Right renal pelvis (tissue), 4 donors: Measurements from ENCODE around the gene SPEM2. TPM values are rescaled to one million over a fixed set of nuclear protein-coding genes. Genes with fewer than 3 reads are reported as not detected.
"Not testable (repeated sequence)": the region's sequence is repeated elsewhere in the genome, so short reads cannot be mapped to it uniquely, and the experiment has no call there.

Experiments
- DNase-seq, 4 donors: peaks; one replicate each; pipeline ENCODE4 v3.0.0-alpha.2; 2013; ENCODE audit warnings: low read depth in 4 of 4, low spot score in 3 of 4, missing footprints in 1 of 4
- polyA plus RNA-seq, 4 donors: library from polyadenylated mRNA; unstranded; fragments of 120-200 nt; gene quantifications; one replicate each; pipeline ENCODE4 v1.2.1, GENCODE V29; 2013; ENCODE audit not compliant: insufficient read length in 4 of 4

SPEM2 gene
- polyA plus RNA-seq, 4 donors: 0.12 TPM; not detected in 2

DNA sequence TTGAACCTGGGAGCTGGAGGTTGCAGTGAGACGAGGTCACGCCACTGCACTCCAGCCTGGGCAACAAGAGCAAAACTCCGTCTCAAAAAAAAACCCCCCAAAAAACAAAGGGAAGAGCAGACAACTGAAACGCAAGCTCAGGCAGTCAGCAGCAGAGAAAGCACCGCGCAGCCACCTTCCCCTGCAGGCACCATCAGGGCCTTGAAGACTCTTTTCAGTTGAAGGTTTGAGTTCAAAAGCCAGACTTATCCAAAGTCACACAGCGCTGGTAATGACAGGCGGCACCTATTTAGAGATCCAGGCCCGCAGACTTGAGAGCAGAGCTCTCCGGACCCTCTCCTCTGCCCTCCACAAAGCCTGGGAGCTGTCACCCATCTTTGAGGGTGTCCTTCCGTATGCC, 42.9 kb downstream of the SPEM2 start:
- DNase-seq: no peak

DNA sequence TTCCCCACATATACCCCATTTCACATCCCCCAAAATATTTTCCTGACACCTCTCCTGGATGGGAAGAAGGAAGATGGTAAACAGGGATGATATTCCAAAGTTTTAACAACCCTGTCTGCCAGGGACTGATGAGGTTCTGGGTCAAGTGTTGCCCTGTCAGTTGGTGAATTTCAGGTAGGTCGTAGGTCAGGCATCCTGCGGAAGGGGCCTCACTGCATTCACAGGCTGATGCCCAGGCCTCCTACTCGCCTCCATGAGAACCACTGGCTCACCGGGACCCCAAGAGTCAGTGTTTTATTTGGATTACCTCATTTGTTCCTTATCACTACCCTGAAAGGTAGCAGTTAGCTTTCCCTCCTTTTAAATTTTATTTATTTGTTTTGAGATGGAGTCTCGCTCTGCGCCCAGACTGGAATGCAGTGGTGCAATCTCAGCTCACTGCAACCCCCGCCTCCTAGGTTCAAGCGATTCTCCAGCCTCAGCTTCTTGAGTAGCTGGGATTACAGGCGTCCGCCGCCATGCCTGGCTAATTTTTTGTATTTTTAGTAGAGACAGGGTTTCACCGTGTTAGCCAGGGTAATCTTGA, 43.5 kb downstream of the SPEM2 start:
- DNase-seq: no peak

DNA sequence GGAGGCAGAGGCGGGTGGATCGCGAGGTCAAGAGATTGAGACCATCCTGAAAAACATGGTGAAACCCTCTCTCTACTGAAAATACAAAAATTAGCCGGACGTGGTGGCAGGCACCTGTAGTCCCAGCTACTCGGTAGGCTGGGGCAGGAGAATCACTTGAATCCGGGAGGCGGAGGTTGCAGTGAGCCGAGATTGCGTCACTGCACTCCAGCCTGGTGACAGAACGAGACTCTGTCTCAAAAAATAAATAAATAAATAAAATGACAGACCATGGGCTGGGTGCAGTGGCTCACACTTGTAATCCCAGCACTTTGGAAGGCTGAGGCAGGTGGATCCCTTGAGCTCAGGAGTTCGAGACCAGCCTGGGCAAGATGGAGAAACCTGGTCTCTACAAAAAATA, 44.4 kb downstream of the SPEM2 start:
- DNase-seq: not testable (repeated sequence)

DNA sequence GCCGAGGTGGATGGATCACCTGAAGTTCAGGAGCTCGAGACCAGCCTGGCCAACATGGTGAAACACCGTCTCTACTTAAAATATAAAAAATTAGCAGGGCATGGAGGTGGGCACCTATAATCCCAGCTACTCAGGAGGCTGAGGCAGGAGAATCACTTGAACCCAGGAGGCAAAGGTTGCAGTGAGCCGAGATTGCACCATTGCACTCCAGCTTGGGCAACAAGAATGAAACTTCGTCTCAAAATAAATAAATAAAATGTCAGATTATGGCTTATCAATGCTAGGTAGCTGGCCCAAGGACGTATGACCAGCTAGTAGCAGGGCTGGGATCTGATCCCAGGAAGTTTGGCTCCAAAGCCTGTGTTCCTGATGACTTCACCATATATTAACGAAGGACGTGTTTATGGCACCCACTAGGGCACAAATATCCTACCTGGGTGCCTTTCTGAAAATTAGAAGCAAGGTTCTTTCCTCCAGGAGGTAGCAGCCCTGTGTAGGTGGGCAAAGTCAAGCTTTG, 45.1 kb downstream of the SPEM2 start:
- not testable (repeated sequence) for DNase-seq

DNA sequence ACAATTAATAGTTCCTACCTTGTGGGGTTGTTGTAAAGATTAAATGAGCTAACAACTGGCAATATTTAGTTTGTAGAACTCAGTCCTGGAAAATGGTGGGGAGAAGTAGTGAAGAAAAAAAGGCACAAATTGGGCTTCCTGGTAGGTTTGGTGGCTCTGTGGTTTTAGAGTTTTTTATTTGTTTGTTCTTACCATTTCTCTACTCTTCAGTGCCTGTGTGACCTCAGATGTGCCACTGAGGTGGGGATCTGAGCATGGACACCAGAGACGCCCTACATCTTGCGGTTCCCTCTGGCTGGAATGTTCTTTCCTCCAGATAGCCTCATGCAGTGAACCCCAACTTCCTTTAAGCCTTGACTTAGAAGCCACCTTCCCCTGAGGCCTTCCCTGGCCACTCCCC, 46.3 kb downstream of the SPEM2 start:
- no peak for DNase-seq

DNA sequence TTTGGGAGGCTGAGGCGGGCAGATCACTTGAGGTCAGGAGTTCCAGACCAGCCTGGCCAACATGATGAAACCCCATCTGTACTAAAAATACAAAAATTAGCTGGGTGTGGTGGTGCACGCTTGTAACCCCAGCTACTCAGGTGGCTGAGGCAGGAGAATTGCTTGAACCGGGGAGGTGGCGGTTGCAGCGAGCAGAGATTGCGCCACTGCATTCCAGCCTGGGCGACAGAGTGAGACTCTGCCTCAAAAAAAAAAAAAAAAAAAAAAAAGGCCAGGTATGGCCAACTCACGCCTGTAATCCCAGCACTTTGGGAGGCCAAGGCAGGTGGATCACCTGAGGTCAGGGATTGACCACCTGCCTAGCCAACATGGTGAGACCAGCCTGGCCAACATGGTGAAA, 49.4 kb downstream of the SPEM2 start:
- DNase-seq: not testable (repeated sequence)

DNA sequence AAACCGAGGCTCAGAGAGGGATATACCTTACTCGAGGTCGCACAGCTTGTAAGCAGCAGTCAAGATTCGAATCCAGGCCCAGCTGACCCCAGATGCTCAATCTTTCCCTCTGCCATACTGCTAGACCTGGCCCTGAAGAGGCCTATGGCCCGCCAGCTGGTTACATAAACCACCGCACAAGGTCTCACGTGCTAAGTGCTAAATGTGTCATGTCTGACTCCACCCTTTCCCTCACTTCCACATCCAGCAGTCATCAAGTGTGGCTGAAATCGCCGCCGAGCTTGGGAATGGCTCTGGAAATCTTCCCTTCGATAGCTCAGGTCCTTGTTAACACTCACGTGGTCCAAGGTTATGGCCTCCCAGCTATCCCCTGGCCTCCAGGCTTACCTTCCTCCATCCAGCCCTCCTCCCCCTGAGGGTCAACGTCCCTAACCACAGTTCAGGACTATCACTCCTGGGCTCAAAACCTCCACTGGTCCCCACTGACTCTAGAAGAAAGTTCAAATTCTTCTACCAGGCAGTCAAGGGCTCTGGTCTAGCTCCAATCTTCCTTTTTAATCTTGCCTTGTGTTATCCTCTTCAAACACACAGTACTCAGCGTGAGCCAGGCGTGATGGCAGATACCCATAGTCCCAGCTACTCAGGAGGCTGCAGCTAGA, 50.5 kb downstream of the SPEM2 start:
- no peak for DNase-seq

DNA sequence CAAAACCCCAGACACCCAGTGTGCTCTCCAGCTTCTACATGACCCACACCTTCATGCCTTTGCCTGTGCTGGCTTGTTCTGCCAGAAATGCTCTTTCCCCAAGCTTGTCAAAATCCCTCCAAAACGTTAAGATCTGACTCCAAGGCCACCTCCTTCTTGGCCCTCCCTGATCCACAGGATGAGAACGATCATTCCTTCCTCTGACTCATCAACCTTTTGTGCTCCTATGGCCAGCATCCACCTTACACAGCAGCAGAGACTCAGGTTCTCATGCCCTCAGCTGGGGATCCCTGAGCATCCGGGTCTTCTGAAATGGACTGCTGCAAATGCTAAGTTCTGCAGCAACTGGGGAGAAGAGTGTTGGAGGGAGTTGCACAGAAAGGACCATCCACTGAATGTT, 51.1 kb downstream of the SPEM2 start:
- DNase-seq: no peak

DNA sequence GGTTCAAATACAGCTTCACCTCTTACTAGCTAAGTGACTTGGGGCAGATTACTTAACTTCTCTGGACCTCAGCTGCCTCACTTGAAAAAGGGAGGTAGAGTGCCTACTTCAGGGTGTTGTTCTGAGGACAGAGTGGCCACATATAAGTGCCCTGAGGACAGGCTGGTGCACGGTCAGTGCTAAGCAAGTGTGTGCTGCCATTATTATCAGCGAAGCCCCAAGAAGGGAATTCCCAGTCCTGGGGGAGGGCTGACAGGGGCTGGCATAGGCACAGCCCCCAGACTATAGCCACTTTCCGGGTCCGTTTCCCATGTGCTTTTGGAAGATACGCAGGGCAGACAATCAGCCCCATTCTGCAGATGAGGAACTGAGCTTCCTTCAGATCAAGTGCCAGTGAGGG, 51.5 kb downstream of the SPEM2 start:
- no peak for DNase-seq

Other genes starting within 250 kb of the SPEM2 start
- gene ASGR1, start 246.2 kb upstream of the SPEM2 start, polyA plus RNA-seq: 1 to 10 TPM; 4.6 to 8.1 (median 5.2) TPM
- 10 to 100 TPM; 30.3 to 40.3 (median 32.9) TPM for gene DLG4, start 205.8 kb upstream of the SPEM2 start, polyA plus RNA-seq
- 100 to 1,000 TPM; 421 to 519 (median 462) TPM for gene ACADVL, start 205.7 kb upstream of the SPEM2 start, polyA plus RNA-seq
- gene DVL2, start 191.1 kb upstream of the SPEM2 start, polyA plus RNA-seq: 10 to 100 TPM; 49.9 to 65.1 (median 50.9) TPM
- gene PHF23, start 186.2 kb upstream of the SPEM2 start, polyA plus RNA-seq: 10 to 100 TPM; 57.4 to 66.4 (median 60.9) TPM
- 100 to 1,000 TPM; 389 to 496 (median 451) TPM for gene GABARAP, start 183.2 kb upstream of the SPEM2 start, polyA plus RNA-seq
- 100 to 1,000 TPM; 147 to 167 (median 159) TPM for gene CTDNEP1, start 173.9 kb upstream of the SPEM2 start, polyA plus RNA-seq
- gene ELP5, start 173.4 kb upstream of the SPEM2 start, polyA plus RNA-seq: 10 to 100 TPM; 40.3 to 55.8 (median 50.5) TPM
- 10 to 100 TPM; 45.0 to 66.0 (median 51.8) TPM for gene CLDN7, start 163.1 kb upstream of the SPEM2 start, polyA plus RNA-seq
- gene SLC2A4, start 143.9 kb upstream of the SPEM2 start, polyA plus RNA-seq: 1 to 10 TPM; 1.8 to 2.9 (median 2.5) TPM
- gene YBX2, start 131.0 kb upstream of the SPEM2 start, polyA plus RNA-seq: 1 to 10 TPM; 2.9 to 4.2 (median 3.4) TPM
- 100 to 1,000 TPM; 297 to 355 (median 333) TPM for gene EIF5A, start 118.0 kb upstream of the SPEM2 start, polyA plus RNA-seq
- gene GPS2, start 110.3 kb upstream of the SPEM2 start, polyA plus RNA-seq: 100 to 1,000 TPM in 2 of 4 donors, 10 to 100 TPM in 2; 86.3 to 106 (median 99.6) TPM
- 10 to 100 TPM; 28.3 to 33.3 (median 30.7) TPM for gene NEURL4, start 96.3 kb upstream of the SPEM2 start, polyA plus RNA-seq
- 1 to 10 TPM; 5.7 to 9.1 (median 6.0) TPM for gene ACAP1, start 89.1 kb upstream of the SPEM2 start, polyA plus RNA-seq
- 10 to 100 TPM; 12.4 to 13.6 (median 12.9) TPM for gene KCTD11, start 73.5 kb upstream of the SPEM2 start, polyA plus RNA-seq
- gene TMEM95, start 70.5 kb upstream of the SPEM2 start, polyA plus RNA-seq: not detected
- gene TNK1, start 44.5 kb upstream of the SPEM2 start, polyA plus RNA-seq: 1 to 10 TPM; 3.2 to 7.2 (median 4.5) TPM
- 10 to 100 TPM; 30.5 to 46.3 (median 38.1) TPM for gene PLSCR3, start 31.1 kb upstream of the SPEM2 start, polyA plus RNA-seq
- gene TMEM256, start 21.5 kb upstream of the SPEM2 start, polyA plus RNA-seq: 100 to 1,000 TPM in 1 of 4 donors, 10 to 100 TPM in 3; 78.9 to 105 (median 86.2) TPM
- gene NLGN2, start 17.8 kb upstream of the SPEM2 start, polyA plus RNA-seq: 10 to 100 TPM; 22.8 to 32.6 (median 24.9) TPM
- under 1 TPM in 1 of 4 donors, not detected in 3; 0.09 TPM for gene SPEM1, start 5.3 kb upstream of the SPEM2 start, polyA plus RNA-seq
- not detected for gene SPEM3, start 3.2 kb downstream of the SPEM2 start, polyA plus RNA-seq
- gene TMEM102, start 9.8 kb downstream of the SPEM2 start, polyA plus RNA-seq: 1 to 10 TPM; 3.6 to 5.6 (median 4.3) TPM
- 1 to 10 TPM; 6.0 to 8.6 (median 7.8) TPM for gene FGF11, start 13.9 kb downstream of the SPEM2 start, polyA plus RNA-seq
- gene CHRNB1, start 19.4 kb downstream of the SPEM2 start, polyA plus RNA-seq: 10 to 100 TPM; 10.1 to 11.7 (median 11.3) TPM
- 10 to 100 TPM; 38.6 to 47.4 (median 44.3) TPM for gene ZBTB4, start 54.0 kb downstream of the SPEM2 start, polyA plus RNA-seq
- under 1 TPM in 3 of 4 donors, not detected in 1; 0.16 to 0.22 (median 0.21) TPM for gene SLC35G6, start 55.8 kb downstream of the SPEM2 start, polyA plus RNA-seq
- 100 to 1,000 TPM; 117 to 158 (median 121) TPM for gene POLR2A, start 58.8 kb downstream of the SPEM2 start, polyA plus RNA-seq
- 10 to 100 TPM; 25.3 to 32.5 (median 29.0) TPM for gene TNFSF12, start 123.4 kb downstream of the SPEM2 start, polyA plus RNA-seq
- gene TNFSF13, start 133.1 kb downstream of the SPEM2 start, polyA plus RNA-seq: 10 to 100 TPM; 13.2 to 17.8 (median 14.3) TPM
- gene SENP3, start 136.3 kb downstream of the SPEM2 start, polyA plus RNA-seq: 10 to 100 TPM; 68.1 to 81.1 (median 78.1) TPM
- gene CD68, start 154.0 kb downstream of the SPEM2 start, polyA plus RNA-seq: 10 to 100 TPM; 43.0 to 78.7 (median 53.9) TPM
- 100 to 1,000 TPM; 110 to 122 (median 119) TPM for gene MPDU1, start 158.2 kb downstream of the SPEM2 start, polyA plus RNA-seq
- 1 to 10 TPM; 3.3 to 4.3 (median 4.0) TPM for gene SOX15, start 164.5 kb downstream of the SPEM2 start, polyA plus RNA-seq
- 10 to 100 TPM; 46.5 to 54.2 (median 46.9) TPM for gene FXR2, start 189.3 kb downstream of the SPEM2 start, polyA plus RNA-seq
- 100 to 1,000 TPM; 124 to 145 (median 139) TPM for gene SAT2, start 202.2 kb downstream of the SPEM2 start, polyA plus RNA-seq
- 1 to 10 TPM; 3.5 to 5.7 (median 4.0) TPM for gene SHBG, start 204.5 kb downstream of the SPEM2 start, polyA plus RNA-seq
- 10 to 100 TPM; 18.6 to 26.1 (median 21.2) TPM for gene ATP1B2, start 225.3 kb downstream of the SPEM2 start, polyA plus RNA-seq